GM19395 (cell line): ENCODE results near the gene TLE4.

Experiments
- ATAC-seq: cut with Tn5 transposase; IDR thresholded peaks from one replicate; pipeline ENCODE4 v1.9.1; 2021; ENCODE audit warnings: mild to moderate bottlenecking, moderate library complexity; ENCODE audit not compliant: unreplicated experiment

The TLE4 gene

GRCh38 chr9:79684711-79685575 lies 113.2 kb downstream of the TLE4 start:
- ATAC-seq = no peak

- ATAC-seq = no peak
These were observed 113.8 kb downstream of the TLE4 start for GRCh38 chr9:79685577-79685976.

GRCh38 chr9:79686381-79687130 lies 114.8 kb downstream of the TLE4 start:
- ATAC-seq = no peak

- ATAC-seq = no peak
These were observed 115.3 kb downstream of the TLE4 start for GRCh38 chr9:79687131-79687447.

- no peak for ATAC-seq
These were observed 116.6 kb downstream of the TLE4 start for GRCh38 chr9:79688363-79688762.

GRCh38 chr9:79689576-79689975 lies 117.8 kb downstream of the TLE4 start:
- ATAC-seq = no peak

GRCh38 chr9:79691496-79691895 lies 119.7 kb downstream of the TLE4 start:
- ATAC-seq = no peak

- no peak for ATAC-seq
These were observed 121.2 kb downstream of the TLE4 start for GRCh38 chr9:79692857-79693571.

GRCh38 chr9:79693750-79694149 lies 122.0 kb downstream of the TLE4 start:
- no peak for ATAC-seq

- ATAC-seq = no peak
These were observed 122.4 kb downstream of the TLE4 start for GRCh38 chr9:79694208-79694607.

GRCh38 chr9:79694676-79695400 lies 123.1 kb downstream of the TLE4 start:
- no peak for ATAC-seq

GRCh38 chr9:79695531-79696175 lies 123.9 kb downstream of the TLE4 start:
- no peak for ATAC-seq

- ATAC-seq = no peak
These were observed 127.2 kb downstream of the TLE4 start for GRCh38 chr9:79698967-79699366.

- no peak for ATAC-seq
These were observed 127.7 kb downstream of the TLE4 start for GRCh38 chr9:79699479-79699878.

- no peak for ATAC-seq
These were observed 129.0 kb downstream of the TLE4 start for GRCh38 chr9:79700607-79701360.

GRCh38 chr9:79701651-79702050 lies 129.9 kb downstream of the TLE4 start:
- ATAC-seq = no peak

- ATAC-seq = no peak
These were observed 133.9 kb downstream of the TLE4 start for GRCh38 chr9:79705704-79706103.

GRCh38 chr9:79706512-79706911 lies 134.7 kb downstream of the TLE4 start:
- no peak for ATAC-seq

- ATAC-seq = no peak
These were observed 135.8 kb downstream of the TLE4 start for GRCh38 chr9:79707589-79707988.

- ATAC-seq = no peak
These were observed 136.8 kb downstream of the TLE4 start for GRCh38 chr9:79708541-79708940.
